K562 (cell line): ENCODE data around the gene NCAM2. TPM values are rescaled to one million over a fixed set of nuclear protein-coding genes. Genes with fewer than 3 reads are reported as not detected.

Source experiments
- ATAC-seq: fragments of 200-7000 bp; cut with Tn5 transposase; 3 replicates; pipeline ENCODE4 v1.9.1; 2020; ENCODE audit warnings: moderate library complexity
- BruUV-seq: library from RNA; stranded (reverse); fragments of 400-500 nt; replicated peaks from 2 replicates; lab custom pipeline; 2021; lab: Mats Ljungman, UMichigan
- CTCF ChIA-PET: fragments of 300-600 bp; formaldehyde crosslinking; extraction: SDS; loops from one replicate; lab custom pipeline; 2021; ENCODE audit warnings: low intra/inter-chr PET ratio; lab: Yijun Ruan, JAX
- POLR2A ChIA-PET: fragments of 300-600, 350-650 bp; sonication (Branson Sonifier 250); formaldehyde crosslinking; extraction: SDS; loops from one replicate; lab custom pipeline; 2021; ENCODE audit warnings: antibody characterized with exemption, inconsistent platforms; lab: Yijun Ruan, JAX
- DNase-seq, 4 experiments: peaks; one replicate each; pipeline versions ENCODE4 v3.0.0 to v3.0.0-alpha.2; 2011 to 2018; ENCODE audit warnings: low spot score in 3 of 4, mixed read lengths in 3 of 4; ENCODE audit errors: extremely low read depth in 1 of 4
- FAIRE-seq: peaks from 2 replicates; lab custom pipeline; 2011; peaks lifted over from hg19 to GRCh38; lab: Jason Lieb, UNC
- H2AFZ ChIP-seq: 2 replicates; pipeline ENCODE4 v1.6.0; 2011; ENCODE audit warnings: low read depth, low read length, control low read depth, inconsistent platforms
- H3K27ac ChIP-seq: fragments of 200-600 bp; 3 replicates; pipeline ENCODE4 v1.8.0; 2011; ENCODE audit warnings: low read depth, mild to moderate bottlenecking, control low read depth, inconsistent platforms, low read length, moderate library complexity, mixed read lengths; ENCODE audit errors: extremely low read depth
- H3K27me3 ChIP-seq, 2 experiments: fragments of 300-600 bp in 1 of 2; 2 replicates in 1 of 2; 3 replicates in 1 of 2; pipeline versions ENCODE4 v1.6.0 to v1.8.0; 2011; ENCODE audit warnings: inconsistent platforms in 2 of 2, low read length in 2 of 2, mild to moderate bottlenecking in 1 of 2, mixed read lengths in 1 of 2, moderate library complexity in 1 of 2; ENCODE audit not compliant: control insufficient read depth in 2 of 2, insufficient read depth in 2 of 2
- H3K36me3 ChIP-seq: fragments of 300-600 bp; 3 replicates; pipeline ENCODE4 v1.8.0; 2011; ENCODE audit warnings: mild to moderate bottlenecking, low read length, inconsistent platforms; ENCODE audit not compliant: control insufficient read depth, insufficient read depth
- H3K4me1 ChIP-seq, 2 experiments: fragments of 200-600 bp in 1 of 2; replicated peaks in 1 of 2; 2 replicates in 1 of 2; 3 replicates in 1 of 2; pipeline versions ENCODE4 v1.5.1 to v1.8.0; 2011; ENCODE audit warnings: inconsistent platforms in 2 of 2, low read length in 2 of 2, mild to moderate bottlenecking in 1 of 2, mixed read lengths in 1 of 2, moderate library complexity in 1 of 2; ENCODE audit not compliant: control insufficient read depth in 2 of 2, insufficient read depth in 2 of 2
- H3K4me2 ChIP-seq: 2 replicates; pipeline ENCODE4 v1.6.1; 2011; ENCODE audit warnings: low read length, control low read depth, inconsistent platforms, mixed read lengths; ENCODE audit not compliant: insufficient read depth
- H3K4me3 ChIP-seq: fragments of 200-600 bp; sonication (generic), shearing (Covaris generic); 2 replicates; pipeline ENCODE4 v1.5.1; 2016; ENCODE audit warnings: control low read depth, inconsistent platforms
- H3K79me2 ChIP-seq: fragments of 200-600 bp; 3 replicates; pipeline ENCODE4 v1.8.0; 2011; ENCODE audit warnings: low read length, inconsistent platforms; ENCODE audit not compliant: control insufficient read depth, insufficient read depth
- H3K9ac ChIP-seq, 2 experiments: 2 replicates each; pipeline versions ENCODE4 v1.6.0 to v1.6.1; 2011; ENCODE audit warnings: low read depth in 2 of 2, low read length in 2 of 2, control low read depth in 1 of 2, inconsistent platforms in 1 of 2, mild to moderate bottlenecking in 1 of 2, mixed read lengths in 1 of 2; ENCODE audit not compliant: insufficient read depth in 1 of 2
- H3K9me1 ChIP-seq: one replicate; pipeline ENCODE4 v1.6.0; 2011; ENCODE audit warnings: inconsistent platforms, mild to moderate bottlenecking, low read length, moderate library complexity; ENCODE audit not compliant: control insufficient read depth, insufficient read depth
- H3K9me3 ChIP-seq: replicated peaks from 2 replicates; pipeline ENCODE4 v1.5.1; 2011; ENCODE audit warnings: low read depth, low read length, inconsistent platforms; ENCODE audit not compliant: control insufficient read depth, insufficient read depth
- H4K20me1 ChIP-seq: replicated peaks from 2 replicates; pipeline ENCODE4 v1.6.1; 2011; ENCODE audit warnings: low read length, inconsistent platforms, mixed read lengths; ENCODE audit not compliant: control insufficient read depth, insufficient read depth
- CBX2 ChIP-seq: fragments of 200-600 bp; sonication (generic); IDR thresholded peaks from one replicate; pipeline ENCODE4 v1.6.1; 2012; ENCODE audit warnings: mild to moderate bottlenecking, low read length, inconsistent platforms; ENCODE audit not compliant: insufficient read depth, poor library complexity, severe bottlenecking
- GATA2 ChIP-seq: sonication (generic); formaldehyde crosslinking; IDR thresholded peaks from 2 replicates; pipeline ENCODE4 v1.4.0; 2020; ENCODE audit warnings: mild to moderate bottlenecking, missing genetic modification reagents
- HDAC1 ChIP-seq, 2 experiments: fragments of 450-650 bp; IDR thresholded peaks; 2 replicates each; pipeline ENCODE4 v1.6.1; 2016 to 2017; ENCODE audit warnings: inconsistent platforms in 1 of 2, mild to moderate bottlenecking in 1 of 2, moderate library complexity in 1 of 2
- SRSF9 ChIP-seq: fragments of 200-400 bp; formaldehyde crosslinking; IDR thresholded peaks from 2 replicates; pipeline ENCODE4 v1.6.1; 2017; ENCODE audit warnings: low read depth, low read length, borderline replicate concordance
- XRCC5 ChIP-seq: fragments of 200-400 bp; formaldehyde crosslinking; IDR thresholded peaks from 2 replicates; pipeline ENCODE4 v1.6.1; 2017; ENCODE audit warnings: low read depth, mild to moderate bottlenecking, low read length
- ZNF431 ChIP-seq: sonication (generic); formaldehyde crosslinking; IDR thresholded peaks from 2 replicates; pipeline ENCODE4 v1.8.0; 2022; ENCODE audit warnings: mild to moderate bottlenecking, missing genetic modification reagents
- WGBS: fragments of 100-300 bp; shearing (Covaris generic); methylation state at CpG from one replicate; pipeline ENCODE4 v1.1.6; 2016; ENCODE audit warnings: low coverage, mixed read lengths; ENCODE audit not compliant: insufficient coverage; ENCODE audit errors: missing lambda C conversion rate; 5-methylcytosine and 5-hydroxymethylcytosine counted together
- in situ Hi-C: fragments of 300-500 bp; cut with MboI; formaldehyde crosslinking; loops from 4 replicates; pipeline ENCODE4 v1.15.0; 2018; ENCODE audit warnings: inconsistent platforms, mixed read lengths
- intact Hi-C: fragments of 100-400 bp; cut with micrococcal nuclease; formaldehyde crosslinking; loops from 2 replicates; pipeline ENCODE4 v1.14.2; 2022
- polyA plus RNA-seq, 8 experiments: library from polyadenylated mRNA; depleted of rRNA in 4 of 8; stranded (reverse) in 5 of 8; unstranded in 3 of 8; fragments of >200 nt; fragmentation: Nextera tagmentation in 2 of 8; fragmentation: Illumina TruSeq in 1 of 8; extraction: Ambion mirVana in 2 of 8; extraction: Trizol in 1 of 8; gene quantifications; 2 replicates each; pipeline versions ENCODE4 v1.2.1 to v1.2.3, GENCODE V29; 2011 to 2014; ENCODE audit warnings: inconsistent platforms in 1 of 8, missing spikeins in 1 of 8
- total RNA-seq, 7 experiments: library from RNA; depleted of rRNA in 6 of 7; stranded (reverse); fragments of >200 nt in 6 of 7; fragmentation: Illumina TruSeq in 2 of 7; extraction: Trizol in 2 of 7; gene quantifications; 2 replicates each; pipeline versions ENCODE4 v1.2.1 to v1.2.3, GENCODE V29; 2011 to 2021; ENCODE audit warnings: low replicate concordance in 1 of 7
- TF ChIP-seq, protein P1 (sequence below): fragments of 450-650 bp; formaldehyde crosslinking; IDR thresholded peaks from 2 replicates; pipeline ENCODE4 v1.4.0; 2020; ENCODE audit warnings: mild to moderate bottlenecking, moderate library complexity

NCAM2 gene
- total and polyA plus RNA-seq, 9 of the 15 experiments (the other 6 are each of a cell fraction or from before 2014, with no cell fraction given), result 14.0 to 58.2 (median 27.8) TPM

DNA sequence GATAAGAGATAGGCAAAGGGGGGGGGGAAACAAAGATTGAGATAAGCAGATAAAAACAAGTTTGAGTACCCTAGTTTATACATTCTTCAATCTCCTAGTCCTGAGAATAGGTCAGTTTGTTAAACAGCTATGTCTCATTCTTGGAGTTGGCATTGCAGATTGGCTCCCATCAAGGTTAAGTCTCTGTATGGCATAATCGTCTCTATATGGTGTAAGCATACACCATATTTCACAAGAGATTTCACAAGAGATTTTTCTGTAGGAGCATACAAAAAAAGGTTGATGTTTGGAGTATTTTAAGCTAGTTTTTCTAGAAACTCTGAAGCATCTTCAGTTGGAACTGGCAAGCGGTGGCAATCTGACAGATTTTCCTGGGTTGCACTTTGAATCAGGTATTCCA, 35.8 kb downstream of the NCAM2 start:
- Histone ChIP-seq H3K4me3 (no peak overlapping the region), H4K20me1 (no peaks in the 10 kb centered on the region), H3K79me2 (no peaks in the 10 kb centered on the region), H3K27ac (no peak overlapping the region), H3K4me1 (no peaks in the 10 kb centered on the region; a peak in 1 of 5 replicates), H3K27me3 (no peaks in the 10 kb centered on the region), H3K9me1 (no peaks in the 10 kb centered on the region), H3K9me3 (no peaks in the 10 kb centered on the region), H2AFZ (no peak overlapping the region), H3K9ac (no peak overlapping the region), H3K36me3 (no peaks in the 10 kb centered on the region), H3K4me2 (no peak overlapping the region)
- TF ChIP-seq GATA2 (CRISPR knock-in tag) (no peak), ZNF431 (CRISPR knock-in tag) (no peak), CBX2 (no peak), XRCC5 (no peak), SRSF9 (no peak), HDAC1 (IDR thresholded peaks at IDR 0.05) (no peak)
- TF ChIP-seq, protein P1, sequence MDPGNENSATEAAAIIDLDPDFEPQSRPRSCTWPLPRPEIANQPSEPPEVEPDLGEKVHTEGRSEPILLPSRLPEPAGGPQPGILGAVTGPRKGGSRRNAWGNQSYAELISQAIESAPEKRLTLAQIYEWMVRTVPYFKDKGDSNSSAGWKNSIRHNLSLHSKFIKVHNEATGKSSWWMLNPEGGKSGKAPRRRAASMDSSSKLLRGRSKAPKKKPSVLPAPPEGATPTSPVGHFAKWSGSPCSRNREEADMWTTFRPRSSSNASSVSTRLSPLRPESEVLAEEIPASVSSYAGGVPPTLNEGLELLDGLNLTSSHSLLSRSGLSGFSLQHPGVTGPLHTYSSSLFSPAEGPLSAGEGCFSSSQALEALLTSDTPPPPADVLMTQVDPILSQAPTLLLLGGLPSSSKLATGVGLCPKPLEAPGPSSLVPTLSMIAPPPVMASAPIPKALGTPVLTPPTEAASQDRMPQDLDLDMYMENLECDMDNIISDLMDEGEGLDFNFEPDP, result no peak
- DNase-seq, result no peak
- no TSS peak for BruUV-seq
- in situ Hi-C loops (no loop called here), intact Hi-C loops (no loop called here)
- ChIA-PET POLR2A (no interaction called here), CTCF (no interaction called here)
- WGBS, result 41% methylated on average over 2 of the region's 2 CpGs
- FAIRE-seq, result no peak
- ATAC-seq, result no peak
